ENCODE measurements around the gene WASHC2A.
"Not testable (repeated sequence)": the region's sequence is repeated elsewhere in the genome, so short reads cannot be mapped to it uniquely, and the experiment has no call there.

WASHC2A gene

DNA sequence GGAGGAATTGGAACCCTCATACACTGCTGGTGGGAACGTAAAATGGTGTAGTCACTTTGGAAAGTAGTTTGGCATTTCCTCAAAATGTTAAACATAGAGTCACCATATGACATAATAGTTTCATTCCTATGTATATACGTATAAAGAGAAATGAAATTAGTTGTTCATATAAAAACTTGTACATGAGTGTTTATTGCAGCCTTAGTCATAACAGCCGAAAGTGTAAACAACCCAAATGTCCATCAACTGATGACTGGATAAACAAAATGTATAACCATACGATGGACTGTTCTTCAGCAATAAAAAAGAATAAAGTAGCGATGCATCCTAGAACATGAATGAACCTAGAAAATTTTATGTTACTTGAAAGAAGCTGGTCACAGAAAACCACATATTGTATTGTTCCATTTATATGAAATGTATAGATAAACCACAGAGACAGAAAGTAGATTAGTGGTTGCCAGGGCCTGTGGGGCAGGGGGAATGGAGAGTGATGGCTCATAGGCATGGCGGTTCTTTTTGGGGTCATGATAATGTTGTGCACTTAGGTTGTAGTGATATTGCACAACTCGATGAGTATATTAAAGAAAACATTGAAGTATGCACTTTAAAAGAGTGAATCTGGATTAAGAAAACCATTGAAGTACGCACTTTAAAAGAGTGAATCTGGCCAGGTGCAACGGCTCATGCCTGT is 44.8 kb downstream of the WASHC2A start:
- H3K27ac ChIP-seq (ENCODE audit: extremely low read depth, low read depth, low read length); POLR2A ChIA-PET; H3K36me3 ChIP-seq (ENCODE audit: control insufficient read depth in 2 of 2, insufficient read depth in 1 of 2, low read length in 2 of 2); H3K4me1 ChIP-seq (ENCODE audit: control insufficient read depth, insufficient read depth, low read length); H3K4me3 ChIP-seq (ENCODE audit: low read depth, low read length); CTCF ChIA-PET; H3K9me3 ChIP-seq (ENCODE audit: control insufficient read depth, insufficient read depth, low read depth, low read length): not testable (repeated sequence)

DNA sequence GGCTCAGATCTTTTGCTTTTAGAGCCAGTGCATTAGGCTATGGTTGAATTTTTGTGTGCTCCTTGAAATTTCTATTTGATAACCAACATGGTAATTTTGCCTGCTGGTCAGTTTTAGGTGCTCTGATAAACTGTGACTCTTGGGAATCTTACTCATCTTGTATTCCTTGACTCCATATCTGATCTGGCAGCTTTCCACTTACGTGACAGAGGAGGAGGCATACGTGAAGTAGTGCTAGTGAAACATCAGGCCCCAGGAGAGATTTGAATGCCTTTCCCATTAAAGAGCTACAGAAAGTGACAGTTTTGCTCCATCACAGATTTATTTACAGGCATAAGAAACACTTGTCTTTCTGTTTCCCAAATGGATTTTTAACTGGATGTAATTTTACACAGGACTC is 59.0 kb downstream of the WASHC2A start:
- POLR2A ChIA-PET; CTCF ChIA-PET; H3K36me3 ChIP-seq (ENCODE audit: control insufficient read depth in 2 of 2, insufficient read depth in 1 of 2, low read length in 2 of 2): not testable (repeated sequence)

DNA sequence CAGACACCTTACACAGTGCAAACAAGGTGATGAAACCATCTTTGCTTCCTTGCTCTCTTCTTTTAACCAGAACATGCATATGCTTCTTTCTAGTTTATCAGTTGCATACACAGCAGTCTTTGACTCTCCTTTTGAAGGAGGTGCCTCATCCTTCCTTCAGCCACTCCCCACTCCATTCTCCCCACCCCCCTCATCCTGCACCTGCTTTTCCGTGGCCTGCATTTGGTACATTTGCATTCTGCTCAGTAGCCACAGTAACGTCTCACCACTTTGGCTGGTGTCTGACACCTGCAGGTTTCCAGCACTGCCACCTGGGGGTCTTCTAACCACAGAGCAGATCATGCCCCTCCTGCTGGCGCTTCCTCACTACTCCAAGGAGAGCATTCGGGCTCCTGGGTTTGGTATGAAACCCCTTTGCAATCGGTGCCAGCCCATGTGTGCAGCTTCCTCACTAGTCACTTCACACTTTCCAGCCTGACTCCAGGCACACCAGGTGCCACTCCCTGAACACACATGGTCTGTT is 60.1 kb downstream of the WASHC2A start:
- H3K4me3 ChIP-seq (ENCODE audit: low read depth, low read length); H3K27ac ChIP-seq (ENCODE audit: extremely low read depth, low read depth, low read length); H3K4me1 ChIP-seq (ENCODE audit: control insufficient read depth, insufficient read depth, low read length); POLR2A ChIA-PET; H3K9me3 ChIP-seq (ENCODE audit: control insufficient read depth, insufficient read depth, low read depth, low read length); CTCF ChIA-PET: not testable (repeated sequence)
- H3K36me3 ChIP-seq (ENCODE audit: control insufficient read depth in 2 of 2, insufficient read depth in 1 of 2, low read length in 2 of 2) = peaks cover 0 to 12% of the 10 kb centered on the region in 2 experiments; a peak in 1 of 3 replicates

More for the DNA sequence above, 59.0 kb downstream of the WASHC2A start:
- H3K27ac ChIP-seq (ENCODE audit: extremely low read depth, low read depth, low read length); H3K9me3 ChIP-seq (ENCODE audit: control insufficient read depth, insufficient read depth, low read depth, low read length); H3K4me1 ChIP-seq (ENCODE audit: control insufficient read depth, insufficient read depth, low read length); H3K4me3 ChIP-seq (ENCODE audit: low read depth, low read length): not testable (repeated sequence)

DNA sequence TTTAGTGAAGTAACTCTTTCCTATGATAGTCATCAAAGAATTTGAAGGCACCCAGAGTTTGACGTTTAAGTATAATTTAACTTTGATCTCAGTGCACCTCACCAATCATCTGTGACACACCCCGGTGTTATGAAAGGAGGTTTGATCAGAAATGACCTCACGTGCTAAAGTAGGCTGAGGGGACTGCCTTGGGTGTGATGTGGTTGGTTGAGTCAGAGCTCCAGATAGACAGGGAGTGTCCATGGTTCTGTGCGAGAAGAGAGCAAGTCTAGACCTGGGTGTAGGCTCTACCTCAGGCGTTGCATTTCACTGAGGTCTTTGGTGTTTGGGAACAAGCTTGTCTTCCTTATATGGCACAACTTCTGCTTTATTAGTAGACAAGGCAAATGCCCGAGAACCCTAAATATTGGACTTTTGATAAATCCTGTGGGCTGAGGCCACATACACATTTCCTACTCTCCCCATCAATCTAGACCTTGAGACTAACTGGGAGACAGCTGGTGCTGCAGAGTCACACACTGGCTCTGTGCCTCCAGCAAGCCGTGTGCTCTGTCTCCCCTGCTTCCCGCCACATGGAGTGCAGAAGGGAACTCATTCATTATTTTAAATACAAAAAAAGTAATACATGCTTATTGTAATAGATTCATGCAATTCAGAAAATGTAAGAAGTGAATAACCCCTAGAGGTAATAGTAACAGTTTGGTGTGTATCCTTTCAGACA is 63.7 kb downstream of the WASHC2A start:
- POLR2A ChIA-PET; H3K9me3 ChIP-seq (ENCODE audit: control insufficient read depth, insufficient read depth, low read depth, low read length); H3K4me3 ChIP-seq (ENCODE audit: low read depth, low read length); H3K36me3 ChIP-seq (ENCODE audit: control insufficient read depth in 2 of 2, insufficient read depth in 1 of 2, low read length in 2 of 2); H3K4me1 ChIP-seq (ENCODE audit: control insufficient read depth, insufficient read depth, low read length); H3K27ac ChIP-seq (ENCODE audit: extremely low read depth, low read depth, low read length); CTCF ChIA-PET: not testable (repeated sequence)

DNA sequence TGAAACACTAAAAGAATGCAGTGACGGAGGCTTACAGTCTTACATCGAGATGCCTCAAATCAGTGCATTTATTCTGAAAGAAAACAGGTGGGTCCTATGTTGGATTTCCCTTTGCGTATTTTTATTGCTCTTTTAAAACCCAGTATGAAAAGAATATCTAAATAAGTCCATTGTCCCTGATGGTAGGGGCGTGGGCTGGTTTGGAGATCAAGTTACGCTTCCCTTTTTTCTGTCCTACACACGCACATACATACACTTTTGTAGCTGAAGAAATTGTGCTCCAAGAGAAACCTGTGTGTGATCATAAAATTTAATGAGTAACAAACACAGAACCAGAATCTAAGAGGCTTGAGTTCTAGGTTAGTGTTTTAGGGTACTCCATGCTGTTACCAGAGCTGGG is 64.6 kb downstream of the WASHC2A start:
- POLR2A ChIA-PET; H3K27ac ChIP-seq (ENCODE audit: extremely low read depth, low read depth, low read length); H3K4me3 ChIP-seq (ENCODE audit: low read depth, low read length); H3K36me3 ChIP-seq (ENCODE audit: control insufficient read depth in 2 of 2, insufficient read depth in 1 of 2, low read length in 2 of 2); H3K9me3 ChIP-seq (ENCODE audit: control insufficient read depth, insufficient read depth, low read depth, low read length); CTCF ChIA-PET; H3K4me1 ChIP-seq (ENCODE audit: control insufficient read depth, insufficient read depth, low read length): not testable (repeated sequence)

DNA sequence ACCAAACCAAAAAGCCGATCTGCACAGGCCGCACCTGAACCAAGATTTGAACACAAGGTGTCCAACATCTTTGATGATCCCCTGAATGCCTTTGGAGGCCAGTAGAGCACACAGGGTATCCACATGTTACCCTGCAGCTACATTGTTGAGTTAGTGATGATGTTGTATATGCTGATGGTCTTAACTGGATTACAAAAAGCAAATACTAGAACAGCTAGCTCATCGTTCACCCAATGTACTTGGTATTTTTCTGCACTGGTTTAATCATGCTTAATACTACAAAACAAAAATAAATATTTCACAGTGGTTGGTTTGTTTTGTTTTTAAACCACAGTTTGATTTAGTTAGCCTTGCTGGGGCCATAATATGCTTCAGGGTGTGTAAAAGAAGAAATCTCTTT is 65.1 kb downstream of the WASHC2A start:
- H3K4me3 ChIP-seq (ENCODE audit: low read depth, low read length); CTCF ChIA-PET; H3K4me1 ChIP-seq (ENCODE audit: control insufficient read depth, insufficient read depth, low read length); H3K36me3 ChIP-seq (ENCODE audit: control insufficient read depth in 2 of 2, insufficient read depth in 1 of 2, low read length in 2 of 2); POLR2A ChIA-PET; H3K27ac ChIP-seq (ENCODE audit: extremely low read depth, low read depth, low read length); H3K9me3 ChIP-seq (ENCODE audit: control insufficient read depth, insufficient read depth, low read depth, low read length): not testable (repeated sequence)

DNA sequence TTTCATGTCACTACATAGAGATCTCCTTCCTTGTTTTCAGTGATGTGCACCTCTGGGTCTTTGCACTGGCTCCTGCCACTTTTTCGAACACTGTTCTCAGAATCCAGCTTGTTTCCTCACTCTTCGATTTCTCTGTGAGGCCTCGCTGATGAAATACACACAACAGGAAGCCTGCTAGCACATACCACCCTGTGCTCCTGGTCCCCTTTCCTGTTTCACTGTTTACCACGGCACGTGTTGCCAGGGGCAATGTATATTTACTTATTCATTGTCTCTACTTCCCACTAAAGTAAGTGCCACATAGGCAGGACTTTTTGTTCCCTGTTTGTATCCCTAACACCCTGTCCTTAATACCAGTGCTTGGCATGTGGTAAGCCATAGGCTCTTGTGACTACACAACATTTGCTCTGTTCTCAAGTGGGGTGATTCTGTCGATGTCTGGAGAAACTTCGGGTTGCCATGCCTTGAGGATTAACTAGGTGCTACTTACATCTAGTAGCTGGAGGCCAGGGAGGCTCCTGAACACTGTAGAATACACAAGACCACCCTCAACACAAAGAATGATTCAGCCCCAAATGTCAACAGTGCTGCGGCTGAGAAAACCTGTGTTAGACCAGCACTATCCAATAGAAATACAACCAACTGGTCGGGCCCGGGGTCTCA is 75.9 kb downstream of the WASHC2A start:
- POLR2A ChIA-PET; H3K27ac ChIP-seq (ENCODE audit: extremely low read depth, low read depth, low read length); CTCF ChIA-PET: not testable (repeated sequence)

DNA sequence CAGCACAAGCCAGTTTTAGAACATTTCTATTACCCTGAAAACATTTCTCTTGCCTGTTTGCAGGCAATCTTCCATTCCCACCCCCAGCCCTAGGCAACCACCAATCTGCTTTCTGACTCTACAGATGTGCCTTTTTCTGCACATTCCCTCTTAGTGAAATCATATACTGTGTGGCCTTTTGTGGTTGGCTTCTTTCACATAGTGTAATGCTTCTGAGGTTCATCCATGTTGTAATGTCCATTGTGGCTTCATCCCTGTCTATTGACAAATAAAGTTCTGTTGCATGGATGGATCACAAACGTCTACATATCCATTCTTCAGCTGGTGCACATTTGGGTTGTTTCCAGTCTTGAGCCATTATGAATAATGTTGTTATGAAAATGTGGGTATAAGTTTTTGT is 77.8 kb downstream of the WASHC2A start:
- H3K4me3 ChIP-seq (ENCODE audit: low read depth, low read length); H3K9me3 ChIP-seq (ENCODE audit: control insufficient read depth, insufficient read depth, low read depth, low read length); H3K27ac ChIP-seq (ENCODE audit: extremely low read depth, low read depth, low read length); H3K36me3 ChIP-seq (ENCODE audit: control insufficient read depth in 2 of 2, insufficient read depth in 1 of 2, low read length in 2 of 2); CTCF ChIA-PET; H3K4me1 ChIP-seq (ENCODE audit: control insufficient read depth, insufficient read depth, low read length); POLR2A ChIA-PET: not testable (repeated sequence)

More for the DNA sequence above, 75.9 kb downstream of the WASHC2A start:
- not testable (repeated sequence) for H3K36me3 ChIP-seq (ENCODE audit: control insufficient read depth in 2 of 2, insufficient read depth in 1 of 2, low read length in 2 of 2); H3K4me1 ChIP-seq (ENCODE audit: control insufficient read depth, insufficient read depth, low read length); H3K9me3 ChIP-seq (ENCODE audit: control insufficient read depth, insufficient read depth, low read depth, low read length); H3K4me3 ChIP-seq (ENCODE audit: low read depth, low read length)
